NCI-H2196 treated with DMSO at 0.1 percent for 48 hours (cell line): ENCODE results near the gene PRICKLE3.
"Not testable (repeated sequence)": the region's sequence is repeated elsewhere in the genome, so short reads cannot be mapped to it uniquely, and the experiment has no call there.

Experiments
- DNase-seq: peaks from one replicate; lab custom pipeline; 2025; ENCODE audit not compliant: unreplicated experiment; lab: John Stamatoyannopoulos, UW

Gene PRICKLE3

GRCh38 chrX:49163555-49164419 lies 22.4 kb downstream of the PRICKLE3 start:
- DNase-seq, result peak; percentile 72

GRCh38 chrX:49162620-49163019 lies 23.6 kb downstream of the PRICKLE3 start, which contains the start of gene MAGIX:
MAGIX (plus strand) TSS chrX:49162758; CDS start chrX:49162890, 132 bp downstream.
- DNase-seq, result no peak

DNA sequence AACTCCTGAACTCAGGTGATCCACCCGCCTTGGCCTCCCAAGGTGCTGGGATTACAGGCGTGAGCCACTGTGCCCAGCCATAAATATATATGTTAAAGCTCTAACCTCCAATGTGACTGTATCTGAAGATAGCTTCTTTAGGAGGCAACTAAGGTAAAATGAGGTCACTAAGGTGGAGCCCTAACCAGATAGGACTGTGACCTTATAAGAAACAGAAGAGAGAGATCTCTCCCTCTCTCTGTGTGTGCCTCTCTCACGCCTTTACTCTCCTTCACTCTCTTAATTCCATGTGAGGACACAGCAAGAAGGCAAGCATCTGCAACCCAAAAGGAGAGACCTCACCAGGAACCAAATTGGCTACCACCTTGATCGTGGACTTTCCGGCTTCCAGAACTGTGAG lies 24.5 kb downstream of the PRICKLE3 start:
- no peak for DNase-seq

- no peak for DNase-seq
These were observed 25.3 kb downstream of the PRICKLE3 start for GRCh38 chrX:49160908-49161307.

DNA sequence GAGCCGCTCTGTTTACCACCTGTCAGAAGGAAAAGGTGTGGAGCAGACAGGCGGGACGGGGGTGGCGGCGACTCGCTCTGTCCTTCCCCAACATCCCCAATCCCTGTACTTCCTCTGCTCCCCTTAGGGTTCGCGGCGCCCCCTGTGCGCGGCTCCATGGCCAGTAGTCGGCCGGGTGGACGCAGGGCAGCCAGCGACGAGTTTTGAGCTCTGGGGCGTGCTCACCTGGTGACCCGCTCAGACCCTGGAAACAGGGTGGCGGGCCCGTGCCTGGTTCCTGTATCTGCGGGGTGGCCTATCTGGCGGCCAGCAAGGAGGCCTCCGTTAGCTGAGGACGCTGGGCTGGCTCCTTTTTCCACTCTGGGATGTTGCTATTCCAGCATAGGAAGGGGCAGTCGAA lies 29.0 kb downstream of the PRICKLE3 start:
- no peak for DNase-seq

DNA sequence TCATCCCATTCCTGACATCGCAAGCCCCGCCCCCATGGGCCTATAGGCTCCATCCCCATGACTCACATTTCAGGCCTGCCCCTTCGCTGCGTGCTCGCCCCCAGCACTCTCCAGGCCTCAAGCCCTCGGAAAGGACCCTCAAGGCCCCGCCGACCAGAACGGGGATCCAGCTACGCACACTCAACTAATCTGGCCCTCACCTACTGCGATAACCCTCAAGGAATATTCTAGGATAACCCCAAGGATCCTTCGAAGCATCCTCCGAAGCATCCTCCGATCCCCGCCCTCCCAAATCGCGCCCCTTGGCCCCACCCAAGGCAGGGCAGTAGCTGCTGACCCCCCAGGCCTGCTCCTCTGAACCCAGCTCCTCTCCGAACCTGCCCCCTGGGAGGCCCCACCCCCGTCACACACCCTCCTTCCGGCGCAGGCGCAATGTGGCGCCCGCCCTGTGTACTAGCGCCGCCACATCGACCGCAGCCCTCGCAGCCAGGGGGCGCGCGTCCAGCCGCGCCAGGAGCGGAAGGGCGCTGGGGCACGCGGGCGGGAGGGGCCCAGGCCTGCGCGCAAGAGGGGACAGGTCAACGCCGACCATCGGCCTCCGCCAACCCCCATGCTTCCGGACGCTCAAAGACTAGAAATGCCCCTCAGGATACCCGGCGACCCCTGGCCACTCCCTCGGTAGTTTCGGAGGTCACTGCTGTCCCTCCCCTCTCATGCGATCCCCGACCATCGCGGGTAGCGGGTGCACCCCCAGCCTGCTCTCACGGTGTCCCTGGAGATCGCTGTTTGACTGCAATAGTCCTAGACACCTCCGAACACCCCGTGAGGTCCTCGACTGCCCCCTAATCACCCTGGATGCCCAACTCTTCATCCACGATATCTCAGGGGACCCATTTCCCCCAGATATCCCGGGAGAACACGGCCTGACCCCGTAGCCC lies 30.0 kb downstream of the PRICKLE3 start:
- DNase-seq, result peak; percentile 53

DNA sequence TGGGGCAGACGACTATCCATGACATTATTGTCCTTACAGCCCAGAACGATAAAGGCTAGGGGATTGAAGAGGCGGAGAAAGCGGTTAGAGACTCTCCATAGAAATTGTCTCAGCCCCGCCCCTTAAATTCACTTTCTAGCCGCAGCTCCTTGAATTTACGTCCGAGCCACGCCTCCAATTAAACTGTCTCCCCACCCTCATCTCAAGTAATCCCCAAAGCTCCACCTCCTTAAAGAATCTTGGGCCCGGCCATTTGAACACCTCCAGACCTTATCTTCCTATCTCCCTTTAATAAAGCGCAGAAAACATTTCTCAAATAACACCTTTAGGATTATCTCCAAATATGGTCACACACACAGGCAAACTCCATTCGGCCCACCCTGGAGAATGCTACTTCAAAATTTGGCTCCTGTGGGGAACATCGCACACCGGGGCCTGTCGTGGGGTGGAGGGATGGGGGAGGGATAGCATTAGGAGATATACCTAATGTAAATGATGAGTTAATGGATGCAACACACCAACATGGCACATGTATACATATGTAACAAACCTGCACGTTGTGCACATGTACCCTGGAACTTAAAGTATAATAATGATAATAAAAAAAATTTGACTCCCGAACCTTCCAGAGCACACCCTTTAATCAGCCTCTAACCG lies 30.8 kb downstream of the PRICKLE3 start:
- peak; percentile 41 for DNase-seq

- DNase-seq, result no peak
These were observed 32.7 kb downstream of the PRICKLE3 start for GRCh38 chrX:49153467-49153866.

GRCh38 chrX:49149291-49149690 lies 36.9 kb downstream of the PRICKLE3 start:
- DNase-seq, result not testable (repeated sequence)

GRCh38 chrX:49148390-49149100 lies 37.6 kb downstream of the PRICKLE3 start:
- not testable (repeated sequence) for DNase-seq

GRCh38 chrX:49147936-49148335 lies 38.2 kb downstream of the PRICKLE3 start:
- no peak for DNase-seq

DNA sequence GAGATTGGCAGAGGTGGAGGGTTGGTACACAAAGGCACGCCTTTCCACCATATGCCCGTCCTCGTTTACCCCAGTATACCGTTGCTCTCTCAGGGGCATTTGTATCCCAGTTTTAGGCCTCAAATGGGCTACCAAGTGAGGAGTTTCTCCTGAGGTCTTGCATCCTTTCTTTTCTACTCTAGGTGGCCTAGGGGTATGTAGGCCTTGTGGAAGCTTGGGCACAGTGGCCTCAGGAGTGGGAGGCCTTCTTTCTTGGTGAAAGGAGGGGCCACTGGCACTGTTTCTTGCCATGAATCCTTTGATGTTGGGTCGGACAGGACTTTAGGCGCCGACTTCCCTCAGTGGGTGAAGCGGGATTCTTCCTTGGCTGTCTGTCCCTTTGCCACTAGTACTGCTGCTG lies 38.9 kb downstream of the PRICKLE3 start:
- no peak for DNase-seq

DNA sequence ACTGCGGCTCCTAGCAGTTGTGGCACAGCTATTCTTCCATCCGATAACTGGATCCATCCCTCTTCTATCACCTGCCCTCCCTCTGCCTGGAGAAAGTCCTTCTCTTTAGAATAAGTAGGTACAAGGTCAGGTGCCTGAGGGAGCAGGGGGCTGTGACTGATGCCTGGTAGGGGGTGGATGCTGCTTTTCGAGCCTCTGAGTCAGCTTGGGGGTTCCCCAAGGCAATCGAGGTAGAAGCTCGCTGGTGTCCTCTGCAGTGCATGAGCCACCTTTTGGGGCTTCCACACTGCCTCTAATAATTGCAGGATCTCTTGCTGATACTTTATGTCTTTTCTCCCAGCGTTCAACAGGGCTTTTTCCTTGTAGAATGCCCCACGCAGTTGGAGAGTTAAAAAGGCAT lies 43.0 kb downstream of the PRICKLE3 start:
- DNase-seq, result not testable (repeated sequence)

DNA sequence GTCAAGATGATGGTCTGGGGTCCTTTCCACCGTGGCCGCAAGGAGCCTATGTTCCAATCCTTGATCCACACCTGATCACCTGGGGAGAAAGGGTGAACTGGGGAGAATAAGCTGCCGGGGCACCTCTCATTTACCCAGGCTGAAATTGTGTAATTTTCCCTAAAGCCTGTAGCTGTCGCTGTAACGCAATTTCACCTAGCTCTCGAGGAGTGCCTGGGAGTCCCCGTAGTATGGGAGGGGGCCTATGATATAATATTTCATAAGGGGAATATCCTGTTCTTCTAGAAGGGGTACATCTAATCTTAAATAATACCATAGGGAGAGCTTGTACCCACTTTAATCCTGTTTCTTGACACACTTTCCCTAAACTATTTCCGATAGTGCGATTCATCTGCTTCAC lies 43.9 kb downstream of the PRICKLE3 start:
- DNase-seq, result not testable (repeated sequence)

DNA sequence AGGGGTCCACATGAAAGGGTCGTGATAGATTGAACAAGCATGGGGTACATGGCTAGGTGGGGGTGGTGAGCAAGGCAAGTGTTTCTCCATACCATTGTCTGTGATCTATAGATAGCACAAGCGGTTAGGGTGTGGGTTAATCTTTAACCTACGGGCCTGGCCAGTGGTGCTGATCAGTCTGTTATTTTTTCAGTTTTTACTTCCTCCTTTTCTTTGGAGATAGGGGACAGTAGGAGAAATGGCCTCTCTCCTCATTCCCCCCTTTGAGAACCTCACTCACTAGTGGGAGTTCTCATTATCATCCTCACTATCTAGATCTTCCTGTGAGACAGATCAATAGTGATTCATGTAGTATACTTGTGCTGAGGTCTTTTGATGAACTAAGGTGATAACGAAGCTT lies 46.5 kb downstream of the PRICKLE3 start:
- no peak for DNase-seq

DNA sequence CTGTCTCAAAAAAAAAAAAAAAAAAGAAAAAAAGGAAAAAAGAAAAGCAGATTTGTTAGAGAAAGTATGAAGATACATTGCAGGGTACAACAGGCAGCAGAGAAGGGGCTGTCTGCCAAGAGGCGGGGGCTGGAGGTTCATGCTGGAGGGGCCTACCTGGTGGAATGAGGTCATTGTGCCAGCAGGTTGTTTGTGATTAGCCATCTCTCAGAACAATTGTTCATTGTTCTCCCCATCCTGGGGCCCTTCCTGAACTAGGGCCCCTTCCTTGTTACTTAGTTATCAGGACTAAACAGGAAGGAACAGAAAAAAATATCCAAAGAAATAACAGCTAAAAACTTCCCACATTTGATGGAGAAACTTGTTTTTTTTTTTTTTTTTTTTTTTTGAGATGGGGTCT lies 48.7 kb downstream of the PRICKLE3 start:
- DNase-seq, result no peak

- no peak for DNase-seq
These were observed 52.4 kb downstream of the PRICKLE3 start for GRCh38 chrX:49133759-49134158.

- not testable (repeated sequence) for DNase-seq
These were observed 53.9 kb downstream of the PRICKLE3 start for GRCh38 chrX:49132275-49132674.

GRCh38 chrX:49129427-49129826 lies 56.7 kb downstream of the PRICKLE3 start:
- DNase-seq, result no peak

- DNase-seq, result not testable (repeated sequence)
These were observed 58.4 kb downstream of the PRICKLE3 start for GRCh38 chrX:49127742-49128258.
